Peyer's patch (tissue), 4 donors: ENCODE results near the gene RIN1. TPM values are rescaled to one million over a fixed set of nuclear protein-coding genes. Genes with fewer than 3 reads are reported as not detected.
A peak's percentile ranks its signal among the peaks of the same experiment; 100 is the strongest.

Experiments
- DNase-seq, 3 donors: peaks; one replicate each; pipeline ENCODE4 v3.0.0-alpha.2; 2017 to 2019
- H3K27ac ChIP-seq, 4 donors: fragments of 200-600 bp; sonication (generic); one replicate each; pipeline ENCODE4 v1.5.1; 2016 to 2019
- H3K27me3 ChIP-seq, 2 donors: fragments of 200-600 bp; sonication (generic); one replicate each; pipeline ENCODE4 v1.5.1; 2019
- H3K36me3 ChIP-seq, 3 donors: fragments of 200-600 bp; sonication (generic); one replicate each; pipeline ENCODE4 v1.5.1; 2016 to 2019
- H3K4me1 ChIP-seq, 4 donors: fragments of 200-600 bp; sonication (generic); one replicate each; pipeline ENCODE4 v1.5.1; 2016 to 2019
- H3K4me3 ChIP-seq, 4 donors: fragments of 200-600 bp; sonication (generic); 1 replicate in 3 of 4; 2 replicates in 1 of 4; pipeline ENCODE4 v1.5.1; 2016 to 2019; ENCODE audit warnings: mild to moderate bottlenecking in 1 of 4
- H3K9me3 ChIP-seq, 4 donors: fragments of 200-600 bp; sonication (generic); one replicate each; pipeline ENCODE4 v1.5.1; 2016 to 2019; ENCODE audit warnings: mild to moderate bottlenecking in 1 of 4
- CTCF ChIP-seq, 6 experiments: fragments of 450-650 bp in 4 of 6; fragments of 200-600 bp in 2 of 6; sonication (generic) in 1 of 6; IDR thresholded peaks; one replicate each; pipeline ENCODE4 v1.5.1; 2017 to 2019; ENCODE audit warnings: antibody characterized with exemption in 6 of 6, mild to moderate bottlenecking in 3 of 6, moderate library complexity in 1 of 6
- POLR2A ChIP-seq, 2 donors: fragments of 450-650 bp; IDR thresholded peaks; one replicate each; pipeline ENCODE4 v1.5.1; 2017; ENCODE audit warnings: antibody characterized with exemption in 2 of 2, mild to moderate bottlenecking in 2 of 2, moderate library complexity in 2 of 2
- total RNA-seq, 4 donors: library from RNA; depleted of rRNA; stranded (reverse); fragments of >200 nt; gene quantifications; one replicate each; pipeline ENCODE4 v1.1.0, GENCODE V29; 2016

Gene RIN1
- total RNA-seq, 4 donors from 2014 or later: 4.1 to 18.9 (median 10.8) TPM

- peaks cover 0 to 16% (median 0%) of the 10 kb centered on the region in 3 donors for H3K36me3 ChIP-seq
- peaks cover 0 to 6% of the 10 kb centered on the region in 2 donors for H3K27me3 ChIP-seq
- H3K4me1 ChIP-seq: peaks cover 3 to 35% (median 26%) of the 10 kb centered on the region in 4 donors
- peak overlapping the region in 1 of 4 donors; percentile 99 for H3K27ac ChIP-seq
- no peaks in the 10 kb centered on the region for H3K9me3 ChIP-seq
- TF ChIP-seq CTCF (IDR thresholded peaks at IDR 0.05) (no peak), POLR2A (IDR thresholded peaks at IDR 0.05) (no peak)
- H3K4me3 ChIP-seq: peak overlapping the region in 1 of 4 donors; percentile 95
- no peak for DNase-seq
Observed at GRCh38 chr11:66287211-66287888, 48.9 kb downstream of the RIN1 start.

DNA sequence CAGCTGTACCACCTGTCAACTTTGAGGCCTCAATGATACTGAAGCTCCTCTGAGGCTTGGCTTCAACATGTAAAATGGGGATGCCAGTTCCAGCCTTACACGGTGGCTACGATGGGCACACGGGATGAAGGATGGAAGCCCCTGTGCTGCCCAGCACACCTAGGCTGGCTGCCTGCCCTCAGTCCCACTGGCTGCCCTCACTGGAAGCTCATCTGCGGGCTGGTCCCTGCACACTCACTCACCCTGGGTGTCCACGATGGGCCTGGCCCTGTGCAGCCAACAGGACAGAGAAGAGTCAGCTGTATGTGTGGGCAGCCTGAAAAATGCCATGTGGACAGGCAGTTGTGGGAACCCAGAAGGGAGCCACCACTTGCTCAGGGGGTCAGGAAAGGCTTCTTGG, 49.5 kb downstream of the RIN1 start:
- Histone ChIP-seq H3K4me1 (peaks cover 3 to 36% (median 26%) of the 10 kb centered on the region in 4 donors), H3K4me3 (no peak overlapping the region), H3K27ac (no peak overlapping the region), H3K27me3 (no peaks in the 10 kb centered on the region), H3K9me3 (no peaks in the 10 kb centered on the region), H3K36me3 (peaks cover 0 to 16% (median 0%) of the 10 kb centered on the region in 3 donors)
- DNase-seq: no peak
- no peak for TF ChIP-seq POLR2A (IDR thresholded peaks at IDR 0.05)
- no peak for TF ChIP-seq CTCF (IDR thresholded peaks at IDR 0.05)

DNA sequence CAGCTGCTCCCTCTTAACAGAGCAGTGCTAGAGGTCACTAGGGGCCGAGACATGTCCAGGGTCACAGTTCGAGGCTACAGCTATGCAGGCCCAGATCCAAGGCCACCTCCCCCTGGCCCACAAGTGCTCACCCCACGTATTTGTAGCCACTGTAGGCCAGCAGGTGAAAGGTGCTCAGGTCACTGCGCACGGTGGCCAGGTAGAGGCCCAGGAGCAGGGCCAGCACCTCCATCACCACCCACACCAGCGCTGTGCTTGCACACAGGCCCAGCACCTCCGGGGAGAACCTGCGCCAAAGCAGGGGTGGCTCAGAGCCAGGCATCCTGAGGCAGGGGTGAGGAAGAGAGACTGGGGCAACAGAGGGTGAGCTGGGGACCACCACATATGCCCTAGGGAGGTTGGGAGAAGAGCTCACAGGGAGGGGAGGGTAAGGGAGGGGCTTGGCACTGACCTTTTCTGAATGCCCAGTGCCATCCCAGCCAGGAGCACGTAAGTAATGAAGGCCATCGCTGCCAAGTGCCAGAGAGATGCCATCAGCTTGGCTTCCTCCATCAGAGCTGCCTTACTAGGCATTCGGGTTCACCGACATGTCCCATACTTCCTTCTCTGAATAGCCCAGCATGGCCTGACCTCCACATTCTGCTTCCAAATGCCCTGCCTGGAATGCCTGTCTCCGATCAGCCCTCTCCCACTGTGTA, 50.8 kb downstream of the RIN1 start:
- no peak overlapping the region for H3K27ac ChIP-seq
- TF ChIP-seq CTCF (IDR thresholded peaks at IDR 0.05): no peak
- no peak for TF ChIP-seq POLR2A (IDR thresholded peaks at IDR 0.05)
- peaks cover 3 to 36% (median 26%) of the 10 kb centered on the region in 4 donors for H3K4me1 ChIP-seq
- no peaks in the 10 kb centered on the region for H3K27me3 ChIP-seq
- DNase-seq: no peak
- H3K4me3 ChIP-seq: no peak overlapping the region
- H3K36me3 ChIP-seq: peaks cover 0 to 16% (median 0%) of the 10 kb centered on the region in 3 donors
- H3K9me3 ChIP-seq: no peaks in the 10 kb centered on the region

GRCh38 chr11:66284526-66285078, 51.6 kb downstream of the RIN1 start:
- TF ChIP-seq POLR2A (IDR thresholded peaks at IDR 0.05) (no peak), CTCF (IDR thresholded peaks at IDR 0.05) (no peak)
- Histone ChIP-seq H3K27ac (no peak overlapping the region), H3K9me3 (no peaks in the 10 kb centered on the region), H3K36me3 (peaks cover 0 to 16% (median 0%) of the 10 kb centered on the region in 3 donors), H3K4me3 (no peak overlapping the region), H3K4me1 (peaks cover 3 to 30% (median 22%) of the 10 kb centered on the region in 4 donors), H3K27me3 (no peaks in the 10 kb centered on the region)
- no peak for DNase-seq

GRCh38 chr11:66283461-66284105, 52.7 kb downstream of the RIN1 start:
- no peak overlapping the region for H3K27ac ChIP-seq
- no peak for TF ChIP-seq CTCF (IDR thresholded peaks at IDR 0.05)
- no peak for TF ChIP-seq POLR2A (IDR thresholded peaks at IDR 0.05)
- DNase-seq: no peak
- no peaks in the 10 kb centered on the region for H3K9me3 ChIP-seq
- no peaks in the 10 kb centered on the region for H3K27me3 ChIP-seq
- H3K36me3 ChIP-seq: peaks cover 0 to 16% (median 0%) of the 10 kb centered on the region in 3 donors
- peaks cover 3 to 32% (median 21%) of the 10 kb centered on the region in 4 donors for H3K4me1 ChIP-seq
- H3K4me3 ChIP-seq: no peak overlapping the region
